Ectodermal cell (in vitro differentiated cells): Measurements from ENCODE around the gene NUP107.

Source experiments
- H3K27ac ChIP-seq: 2 replicates; pipeline ENCODE4 v1.7.0; 2013; ENCODE audit warnings: mild to moderate bottlenecking, low read depth, low read length; ENCODE audit not compliant: insufficient read depth, poor library complexity, severe bottlenecking
- H3K27me3 ChIP-seq: 2 replicates; pipeline ENCODE4 v1.7.0; 2013; ENCODE audit warnings: mild to moderate bottlenecking, low read length; ENCODE audit not compliant: insufficient read depth, control insufficient read depth, poor library complexity, severe bottlenecking
- H3K36me3 ChIP-seq: one replicate; pipeline ENCODE4 v1.7.0; 2013; ENCODE audit warnings: low read length; ENCODE audit not compliant: control insufficient read depth, insufficient read depth
- H3K4me1 ChIP-seq: one replicate; pipeline ENCODE4 v1.7.0; 2013; ENCODE audit warnings: low read length; ENCODE audit not compliant: control insufficient read depth, insufficient read depth
- H3K4me3 ChIP-seq: 2 replicates; pipeline ENCODE4 v1.7.0; 2013; ENCODE audit warnings: low read depth, low read length, control low read depth; ENCODE audit not compliant: insufficient read depth
- H3K9me3 ChIP-seq: 2 replicates; pipeline ENCODE4 v1.7.0; 2013; ENCODE audit warnings: mild to moderate bottlenecking, low read length, moderate library complexity; ENCODE audit not compliant: control insufficient read depth
- WGBS, 2 experiments: methylation state at CpG; one replicate each; pipeline ENCODE4 v1.1.7; 2013; ENCODE audit warnings: missing lambda C conversion rate in 2 of 2; 5-methylcytosine and 5-hydroxymethylcytosine counted together

NUP107 gene

GRCh38 chr12:68793975-68794652 lies 107.3 kb downstream of the NUP107 start:
- H3K27ac ChIP-seq, result no peak overlapping the region
- no peaks in the 10 kb centered on the region for H3K4me1 ChIP-seq
- no peaks in the 10 kb centered on the region for H3K36me3 ChIP-seq
- WGBS, 2 experiments, result 93 to 96% methylated on average over 4 of the region's 4 CpGs
- H3K9me3 ChIP-seq, result no peaks in the 10 kb centered on the region
- H3K4me3 ChIP-seq, result no peak overlapping the region
- no peaks in the 10 kb centered on the region for H3K27me3 ChIP-seq

- Histone ChIP-seq H3K4me1 (no peaks in the 10 kb centered on the region), H3K9me3 (no peaks in the 10 kb centered on the region), H3K4me3 (no peak overlapping the region), H3K27ac (no peak overlapping the region), H3K36me3 (no peaks in the 10 kb centered on the region), H3K27me3 (no peaks in the 10 kb centered on the region)
- WGBS, 2 experiments, result 90 to 97% methylated on average over 2 to 3 of the region's 3 CpGs
Observed at GRCh38 chr12:68794653-68795251, 108.0 kb downstream of the NUP107 start.
